GM19023 (cell line): Measurements from ENCODE around the gene BFSP2.
A peak's percentile ranks its signal among the peaks of the same experiment; 100 is the strongest.

Experiments
- ATAC-seq: cut with Tn5 transposase; IDR thresholded peaks from one replicate; pipeline ENCODE4 v1.9.1; 2021; ENCODE audit warnings: mild to moderate bottlenecking, moderate library complexity; ENCODE audit not compliant: unreplicated experiment

Gene BFSP2

DNA sequence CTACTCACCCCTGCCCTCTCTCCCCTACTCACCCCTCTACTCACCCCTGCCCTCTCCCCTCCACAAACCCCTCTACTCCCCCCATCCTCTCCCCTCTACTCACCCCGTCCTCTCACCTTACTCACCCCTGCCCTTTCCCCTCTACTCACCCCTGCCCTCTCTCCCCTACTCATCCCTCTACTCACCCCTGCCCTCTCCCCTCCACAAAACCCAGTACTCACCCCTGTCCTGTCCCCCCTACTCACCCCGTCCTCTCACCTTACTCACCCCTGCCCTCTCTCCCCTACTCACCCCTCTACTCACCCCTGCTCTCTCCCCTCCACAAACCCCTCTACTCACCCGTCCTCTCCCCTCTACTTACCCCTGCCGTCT lies 14.2 kb downstream of the BFSP2 start:
- no peak for ATAC-seq

GRCh38 chr3:133418361-133418760 lies 18.5 kb downstream of the BFSP2 start:
- no peak for ATAC-seq

- no peak for ATAC-seq
These were observed 19.5 kb downstream of the BFSP2 start for GRCh38 chr3:133419151-133419909.

GRCh38 chr3:133424937-133425869 lies 25.3 kb downstream of the BFSP2 start:
- ATAC-seq = no peak

- ATAC-seq = no peak
These were observed 26.0 kb downstream of the BFSP2 start for GRCh38 chr3:133425898-133426297.

DNA sequence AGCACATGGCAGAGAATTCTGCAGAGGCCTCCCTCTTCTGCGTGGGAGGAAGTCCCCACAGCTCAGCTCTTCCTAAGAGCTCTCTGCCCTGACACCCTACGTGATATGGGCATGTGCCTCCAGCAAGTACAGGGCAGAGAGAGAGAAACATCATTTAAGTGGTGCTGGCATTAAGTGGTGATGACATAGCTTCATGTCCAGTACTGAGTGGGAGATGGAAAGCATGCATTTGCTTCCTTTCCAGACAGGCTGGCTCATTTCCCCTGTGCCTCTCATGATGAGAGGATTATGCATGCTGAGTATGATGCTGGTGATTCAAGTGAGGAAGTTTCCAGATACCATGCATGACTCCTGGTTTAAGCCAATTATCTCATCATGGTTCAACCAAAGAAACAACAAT lies 26.9 kb downstream of the BFSP2 start:
- no peak for ATAC-seq

DNA sequence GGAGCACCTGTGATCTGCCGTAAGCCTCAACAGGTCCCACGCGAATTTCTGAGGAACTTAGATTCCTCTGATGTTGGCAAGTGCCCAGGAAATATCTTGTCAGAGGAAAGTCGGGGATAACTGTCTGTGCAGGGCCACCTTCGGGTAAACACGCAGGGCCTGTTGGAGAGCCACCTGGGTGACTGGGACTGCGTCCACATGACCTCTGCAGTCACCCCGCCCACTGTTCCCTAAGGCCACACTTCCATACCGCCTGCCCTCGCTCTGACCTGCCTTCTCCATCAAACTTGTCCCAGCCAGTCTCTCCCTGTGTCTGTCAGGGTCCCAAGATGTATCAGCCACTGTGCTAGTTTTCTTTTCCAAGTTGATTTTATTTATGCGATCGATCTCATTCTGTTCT lies 28.7 kb downstream of the BFSP2 start:
- no peak for ATAC-seq

DNA sequence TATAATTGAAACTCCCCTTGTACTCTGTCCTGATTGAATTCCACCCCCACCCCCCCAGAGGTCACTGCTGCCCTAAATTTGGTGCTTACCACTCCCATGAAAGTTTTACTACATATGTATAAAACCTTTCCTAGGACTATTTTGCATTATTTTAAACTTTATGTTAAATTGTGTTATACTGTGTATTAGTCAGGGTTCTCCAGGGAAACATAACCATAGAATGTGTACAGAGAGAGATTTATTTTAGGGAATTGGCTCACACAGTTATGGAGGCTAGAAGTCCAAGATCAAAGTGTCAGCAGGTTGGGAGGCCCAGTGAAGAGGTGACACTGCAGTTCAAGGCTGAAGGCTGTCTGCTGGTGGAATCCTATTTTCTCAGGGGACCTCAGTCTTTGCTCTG lies 29.2 kb downstream of the BFSP2 start:
- ATAC-seq = no peak

- ATAC-seq = no peak
These were observed 39.7 kb downstream of the BFSP2 start for GRCh38 chr3:133439563-133439962.

GRCh38 chr3:133440652-133441051 lies 40.8 kb downstream of the BFSP2 start:
- no peak for ATAC-seq

- peak; percentile 72 for ATAC-seq
These were observed 42.0 kb downstream of the BFSP2 start for GRCh38 chr3:133441867-133442270.

GRCh38 chr3:133442518-133442917 lies 42.7 kb downstream of the BFSP2 start:
- peak; percentile 6 for ATAC-seq

DNA sequence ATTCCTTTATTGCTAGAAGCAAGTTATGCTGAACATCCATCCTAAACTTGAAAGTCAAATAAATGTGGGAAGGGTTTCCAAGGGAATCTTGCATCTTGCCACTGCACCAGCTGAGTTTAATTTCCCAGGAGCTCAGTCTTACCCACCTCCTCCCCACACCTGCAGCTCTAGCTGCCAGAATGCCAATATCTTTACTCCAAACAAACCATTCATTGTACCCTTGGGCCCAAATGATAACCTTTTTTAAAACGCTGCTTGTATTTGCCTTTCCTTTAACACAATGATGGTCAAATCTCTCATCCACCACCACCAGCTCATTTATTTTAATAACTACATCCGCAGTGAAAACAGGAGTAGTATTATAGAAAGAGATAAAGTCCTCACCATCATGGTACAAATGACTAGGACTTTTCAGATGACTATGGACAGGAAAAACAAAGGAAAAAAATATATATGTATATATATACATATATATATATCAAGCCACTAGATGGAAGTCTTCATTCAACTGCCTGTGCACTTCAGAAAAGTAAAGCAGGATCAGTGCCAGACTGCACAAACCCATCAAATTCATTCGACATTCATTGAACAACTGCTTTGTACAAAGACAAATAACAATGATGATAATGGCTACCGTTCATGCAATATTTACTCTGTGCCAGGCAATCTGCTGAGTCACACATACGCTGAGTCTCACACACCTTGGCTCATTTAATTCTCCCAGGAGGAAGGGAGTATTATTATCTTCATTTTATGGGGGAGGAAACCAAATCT lies 44.0 kb downstream of the BFSP2 start:
- no peak for ATAC-seq

GRCh38 chr3:133444423-133444774 lies 44.5 kb downstream of the BFSP2 start:
- no peak for ATAC-seq

- no peak for ATAC-seq
These were observed 45.3 kb downstream of the BFSP2 start for GRCh38 chr3:133445108-133445507.

DNA sequence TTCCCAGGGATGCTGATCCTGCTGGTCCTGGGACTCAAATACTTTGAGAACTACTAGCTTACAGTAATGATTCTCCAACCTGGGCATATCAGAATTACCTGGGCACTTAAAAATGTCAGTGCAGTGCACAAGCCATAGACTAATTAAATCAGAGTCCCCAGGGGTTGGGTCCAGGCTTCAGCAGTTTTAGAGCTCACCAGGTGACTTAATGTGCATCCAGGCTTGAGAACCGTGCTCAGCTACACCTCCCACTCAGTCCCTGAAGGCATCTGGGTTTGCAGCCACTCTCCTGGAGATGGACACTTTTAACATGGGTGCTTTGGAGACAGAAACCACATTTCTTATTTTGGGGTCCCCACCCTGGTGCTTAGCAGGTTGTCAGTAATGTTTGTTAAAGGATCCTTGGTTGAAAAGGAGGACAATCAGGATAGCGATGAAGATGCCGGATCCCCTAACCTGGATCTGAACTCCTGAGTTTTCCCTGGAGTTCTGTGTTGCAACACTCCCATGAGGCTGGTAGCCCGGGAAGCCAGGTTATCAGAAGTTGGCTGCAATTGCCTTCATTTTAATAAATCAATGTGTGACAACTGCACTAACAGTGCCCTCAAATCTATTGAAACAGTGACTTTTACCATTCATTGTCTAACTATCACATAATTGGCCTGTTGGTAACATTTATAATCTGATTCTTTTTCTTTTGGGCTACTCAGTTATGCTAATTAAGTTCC lies 48.1 kb downstream of the BFSP2 start:
- peak; percentile 19 for ATAC-seq

- peak; percentile 94 for ATAC-seq
These were observed 48.7 kb downstream of the BFSP2 start for GRCh38 chr3:133448478-133449122.

GRCh38 chr3:133451309-133451708 lies 51.5 kb downstream of the BFSP2 start:
- no peak for ATAC-seq

DNA sequence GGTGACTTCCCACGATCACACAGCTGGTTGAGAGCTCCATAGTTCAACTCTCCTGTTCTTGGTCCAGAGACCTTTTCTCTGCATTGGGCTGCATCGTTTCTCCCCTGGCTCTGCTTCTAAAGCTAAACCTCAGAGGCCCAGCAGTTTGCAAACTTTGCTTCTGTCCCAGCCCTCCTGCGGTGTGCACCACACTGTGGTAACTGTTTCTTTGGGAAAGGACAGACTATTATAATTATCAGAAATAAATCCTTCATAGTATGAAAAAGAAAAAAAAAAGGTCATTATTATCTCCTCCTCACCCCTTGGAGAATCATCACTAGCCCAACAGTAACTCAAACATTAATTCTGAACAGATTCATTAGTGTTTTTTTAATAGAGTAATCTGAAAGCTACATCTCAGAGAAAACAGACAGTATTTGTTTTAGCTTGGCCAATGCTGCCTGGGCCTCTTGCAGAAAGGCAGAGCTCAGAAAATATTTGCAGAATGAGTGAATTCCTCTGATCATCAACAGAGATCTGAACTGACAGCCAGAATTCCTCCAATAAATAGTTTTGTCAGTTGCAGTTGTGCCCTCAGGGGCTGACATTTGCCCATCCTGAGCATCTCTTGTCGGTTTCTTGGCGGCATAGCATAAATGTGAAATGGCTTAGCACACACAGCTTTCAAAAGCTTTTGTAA lies 52.9 kb downstream of the BFSP2 start:
- ATAC-seq = no peak

GRCh38 chr3:133453383-133453782 lies 53.5 kb downstream of the BFSP2 start:
- ATAC-seq = no peak
